C1 segment of cervical spinal cord (tissue), 14 donors: ENCODE data around the gene USP24.
"Not testable (repeated sequence)": the region's sequence is repeated elsewhere in the genome, so short reads cannot be mapped to it uniquely, and the experiment has no call there.

ENCODE experiments used
- DNase-seq, 14 donors: peaks; one replicate each; lab custom pipeline; 2025; lab: John Stamatoyannopoulos, UW

The USP24 gene

DNA sequence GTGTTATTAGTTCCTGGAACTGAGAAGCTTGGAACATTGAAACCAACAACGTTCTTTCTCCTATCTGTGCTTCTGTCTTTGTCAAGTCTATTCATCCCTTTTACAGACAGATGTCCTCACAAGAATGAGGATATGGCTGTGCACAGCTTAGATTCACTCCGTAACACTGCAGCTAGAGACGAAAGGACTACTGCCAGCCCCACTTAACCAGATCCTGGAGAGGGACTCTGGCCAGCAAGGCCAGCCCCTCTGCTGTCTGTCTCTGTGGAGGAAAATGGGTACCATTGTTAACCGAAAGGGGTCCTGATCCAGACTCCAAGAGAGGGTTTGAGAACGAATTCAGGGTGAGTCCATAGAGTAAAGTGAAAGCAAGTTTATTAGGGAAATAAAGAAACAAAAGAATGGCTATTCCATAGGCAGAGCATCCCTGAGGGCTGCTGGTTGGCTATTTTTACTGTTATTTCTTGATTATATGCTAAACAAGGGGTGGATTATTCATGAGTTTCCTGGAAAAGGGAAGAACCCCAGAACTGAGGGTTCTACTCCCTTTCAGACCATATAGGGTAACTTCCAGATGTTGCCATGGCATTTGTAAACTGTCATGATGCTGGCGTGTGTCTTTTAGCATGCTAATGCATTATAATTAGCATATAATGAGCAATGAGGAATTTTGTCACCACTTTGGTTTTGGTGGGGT is 17.4 kb upstream of the USP24 start:
- DNase-seq, result peak in 1 of 14 donors; percentile 6

DNA sequence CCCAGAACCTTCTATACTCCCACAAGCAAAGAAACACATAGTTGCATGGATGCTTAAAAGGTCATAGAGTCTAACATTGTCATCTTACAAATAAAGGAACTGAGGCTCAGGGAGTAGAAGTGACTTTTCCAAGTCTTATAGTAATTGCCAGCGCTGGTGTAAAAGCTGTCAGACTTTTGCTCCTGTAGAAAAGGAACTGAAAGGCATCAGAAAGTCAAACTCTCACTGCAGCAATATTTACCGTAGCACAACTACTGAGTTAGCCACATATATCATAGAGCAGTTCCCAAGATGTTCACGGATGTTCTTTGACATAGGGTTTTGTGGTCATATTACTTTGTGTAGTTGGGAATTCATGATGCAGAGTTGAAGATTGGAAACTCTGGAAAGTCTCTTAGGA is 16.6 kb upstream of the USP24 start:
- DNase-seq, result no peak

DNA sequence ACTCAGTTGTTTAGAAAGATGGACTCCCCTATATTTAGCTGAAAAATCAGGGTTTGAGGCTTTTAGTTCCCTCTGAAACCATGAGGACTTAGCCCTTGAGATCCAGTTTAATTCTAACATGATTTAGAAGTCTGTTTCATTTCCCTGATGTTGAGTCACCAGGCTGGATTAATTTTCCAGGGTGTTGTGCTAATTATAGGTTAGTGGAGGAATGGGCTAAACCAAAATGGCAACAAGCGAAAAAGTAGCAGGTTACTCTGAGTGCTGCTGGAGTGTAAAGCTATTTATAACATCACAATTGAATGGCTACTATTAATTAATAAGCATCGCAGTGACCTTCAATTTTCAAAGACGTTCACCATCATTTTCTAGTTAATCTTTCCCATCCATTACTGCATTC is 15.5 kb upstream of the USP24 start:
- DNase-seq, result no peak

- DNase-seq, result not testable (repeated sequence)
Measured at GRCh38 chr1:55229726-55230125, 14.6 kb upstream of the USP24 start.

GRCh38 chr1:55225228-55225627 is 10.1 kb upstream of the USP24 start:
- no peak for DNase-seq

DNA sequence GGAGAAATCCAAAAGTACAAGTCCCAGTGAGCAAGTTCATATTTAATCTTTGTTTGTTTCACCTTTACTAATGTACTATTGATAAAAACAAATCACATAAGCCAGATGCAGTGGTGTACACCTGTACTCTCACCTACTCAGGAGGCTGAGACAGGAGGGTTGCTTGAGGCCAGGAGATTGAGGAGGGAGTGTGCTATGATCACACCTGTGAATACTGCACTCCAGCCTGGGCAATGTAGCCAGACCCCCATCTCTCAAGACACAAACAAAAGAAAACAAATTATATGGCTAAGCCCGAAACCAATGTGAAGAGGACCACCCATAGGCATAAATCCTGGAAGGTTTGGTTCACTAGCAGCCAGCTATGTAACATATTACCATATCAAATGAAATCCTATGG is 9.6 kb upstream of the USP24 start:
- no peak for DNase-seq

DNA sequence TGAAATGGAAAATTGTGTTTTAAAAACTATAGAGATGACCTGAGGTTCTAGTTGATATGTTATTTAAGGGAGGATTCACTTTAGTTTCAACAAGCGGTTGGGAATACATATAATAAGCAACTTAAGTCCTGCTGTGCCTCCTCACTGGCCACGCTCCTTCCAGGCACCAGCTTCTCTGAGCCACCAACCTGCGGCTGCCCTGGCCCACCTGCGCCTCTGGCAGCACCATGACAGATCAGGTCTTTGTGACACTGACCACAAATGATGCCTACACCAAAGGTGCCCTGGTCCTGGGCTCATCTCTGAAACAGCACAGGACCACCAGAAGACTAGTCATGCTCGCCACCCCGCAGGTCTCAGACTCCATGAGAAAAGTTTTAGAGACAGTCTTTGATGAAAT is 7.0 kb upstream of the USP24 start:
- no peak for DNase-seq

DNA sequence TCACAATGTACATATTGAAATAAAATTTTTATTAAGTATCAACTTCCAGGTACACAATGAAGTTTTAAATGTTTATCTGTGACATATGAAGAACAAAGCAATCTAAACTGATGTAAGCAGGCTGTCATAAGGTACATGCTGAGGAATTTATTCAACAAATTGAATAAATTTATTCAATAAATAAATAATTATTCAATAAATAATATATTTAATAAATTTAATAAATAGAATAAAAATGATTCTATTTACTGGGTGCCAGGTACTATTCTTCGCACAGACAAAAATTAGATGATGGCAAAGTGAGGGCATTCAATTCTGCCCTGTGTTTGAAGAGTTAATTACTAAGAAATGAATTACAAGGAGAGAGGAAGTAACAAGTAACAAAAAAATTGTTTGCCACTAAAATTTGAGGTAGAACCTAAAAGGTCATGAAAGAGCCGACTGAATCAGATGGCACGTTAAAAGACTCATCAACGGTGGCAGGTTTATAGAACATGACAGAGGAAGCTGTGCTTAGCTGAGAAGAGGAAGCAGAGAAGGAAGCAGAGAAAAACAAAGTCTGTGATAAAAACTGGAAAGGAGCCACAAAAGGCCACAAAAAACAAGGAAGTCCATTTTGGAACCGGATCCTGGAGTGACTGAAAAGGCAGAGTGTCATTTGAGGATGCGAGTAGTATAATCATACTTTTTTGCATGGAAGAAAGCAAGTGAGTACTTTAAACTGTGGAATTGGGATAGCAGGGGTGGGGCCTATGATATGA is 2.2 kb upstream of the USP24 start:
- peak in 1 of 14 donors; percentile 89 for DNase-seq

GRCh38 chr1:55216096-55216495 is 932 bp upstream of the USP24 start:
- peak in 1 of 14 donors; percentile 64 for DNase-seq

- DNase-seq, result peak in 10 of 14 donors; percentile 53 to 82 (median 64)
Measured at GRCh38 chr1:55214934-55215193, 300 bp downstream of the USP24 start.

DNA sequence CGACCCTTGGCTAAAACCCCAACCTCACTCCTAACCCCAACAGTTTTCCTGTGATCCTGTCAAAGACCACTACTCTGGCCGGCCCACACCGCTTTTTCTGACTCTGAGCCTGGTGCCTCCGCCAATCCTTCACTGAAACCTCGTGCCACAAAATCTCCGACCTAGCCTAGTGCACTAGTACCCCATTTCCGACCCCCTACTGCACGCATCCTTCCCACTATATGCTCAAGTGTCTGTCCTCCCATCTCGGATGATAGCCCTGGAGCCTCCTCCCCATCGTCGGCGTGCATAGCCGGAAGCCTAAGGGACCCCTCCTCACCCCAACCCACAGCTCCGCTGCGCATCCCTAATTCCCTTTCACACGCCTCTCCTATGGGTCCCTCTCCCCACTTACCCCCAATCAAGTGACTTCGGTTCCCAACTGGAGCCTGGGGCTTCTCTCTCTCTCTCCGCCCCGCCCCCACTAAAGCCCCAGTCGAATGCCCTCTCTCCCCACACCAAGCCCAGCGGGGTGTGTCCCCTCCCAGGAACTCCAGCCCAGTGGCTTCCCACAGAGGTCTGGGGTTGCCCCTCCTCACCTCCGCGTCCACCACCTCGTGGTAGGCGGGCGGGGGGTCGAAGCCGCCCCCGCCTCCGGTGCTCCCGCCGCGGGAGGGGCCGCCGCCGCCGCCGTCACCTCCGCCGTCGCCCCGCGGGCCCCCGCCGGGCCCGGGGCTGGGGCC is 791 bp downstream of the USP24 start:
- peak in 10 of 14 donors; percentile 52 to 78 (median 62) for DNase-seq

- DNase-seq, result peak in 6 of 14 donors; percentile 7 to 63 (median 42)
Measured at GRCh38 chr1:55213885-55214211, 1.3 kb downstream of the USP24 start.

DNA sequence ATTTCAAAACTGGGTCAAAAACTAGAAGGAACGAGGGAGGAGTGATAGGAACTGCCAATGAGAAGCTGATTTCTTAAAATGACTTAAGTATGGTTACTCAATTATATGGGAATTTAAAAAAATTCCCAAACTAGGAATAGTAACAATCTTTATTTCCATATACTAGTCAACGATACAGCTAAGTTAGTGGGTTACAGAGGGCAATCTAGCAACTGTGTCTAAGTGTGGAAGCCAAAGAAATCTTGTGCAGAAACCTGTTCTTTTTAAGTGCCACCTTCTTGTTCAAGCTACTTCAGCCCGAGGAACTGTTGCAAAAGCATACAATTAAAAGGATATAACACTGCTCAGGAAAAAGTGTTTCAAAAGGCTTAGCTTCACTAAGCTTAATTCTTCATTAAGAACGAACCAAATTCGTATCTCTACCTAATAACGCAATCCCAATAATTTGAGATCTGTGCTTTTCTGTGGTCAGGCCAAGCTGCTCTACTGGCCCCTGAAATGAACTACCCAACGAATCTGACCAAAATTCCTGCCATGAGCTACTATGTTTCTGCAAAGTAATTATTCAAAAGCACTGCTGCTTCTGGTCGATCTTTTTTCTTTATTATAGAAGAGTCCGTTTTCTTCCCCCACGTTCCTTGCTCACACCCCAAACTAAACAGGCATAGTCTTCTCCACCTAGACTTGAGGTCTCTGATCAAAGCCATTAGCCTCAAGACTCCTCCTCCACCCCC is 1.8 kb downstream of the USP24 start:
- DNase-seq, result peak in 1 of 14 donors; percentile 46

GRCh38 chr1:55212349-55213150 is 2.6 kb downstream of the USP24 start:
- DNase-seq, result peak in 1 of 14 donors; percentile 49

GRCh38 chr1:55211863-55212262 is 3.3 kb downstream of the USP24 start:
- DNase-seq, result peak in 1 of 14 donors; percentile 35

DNA sequence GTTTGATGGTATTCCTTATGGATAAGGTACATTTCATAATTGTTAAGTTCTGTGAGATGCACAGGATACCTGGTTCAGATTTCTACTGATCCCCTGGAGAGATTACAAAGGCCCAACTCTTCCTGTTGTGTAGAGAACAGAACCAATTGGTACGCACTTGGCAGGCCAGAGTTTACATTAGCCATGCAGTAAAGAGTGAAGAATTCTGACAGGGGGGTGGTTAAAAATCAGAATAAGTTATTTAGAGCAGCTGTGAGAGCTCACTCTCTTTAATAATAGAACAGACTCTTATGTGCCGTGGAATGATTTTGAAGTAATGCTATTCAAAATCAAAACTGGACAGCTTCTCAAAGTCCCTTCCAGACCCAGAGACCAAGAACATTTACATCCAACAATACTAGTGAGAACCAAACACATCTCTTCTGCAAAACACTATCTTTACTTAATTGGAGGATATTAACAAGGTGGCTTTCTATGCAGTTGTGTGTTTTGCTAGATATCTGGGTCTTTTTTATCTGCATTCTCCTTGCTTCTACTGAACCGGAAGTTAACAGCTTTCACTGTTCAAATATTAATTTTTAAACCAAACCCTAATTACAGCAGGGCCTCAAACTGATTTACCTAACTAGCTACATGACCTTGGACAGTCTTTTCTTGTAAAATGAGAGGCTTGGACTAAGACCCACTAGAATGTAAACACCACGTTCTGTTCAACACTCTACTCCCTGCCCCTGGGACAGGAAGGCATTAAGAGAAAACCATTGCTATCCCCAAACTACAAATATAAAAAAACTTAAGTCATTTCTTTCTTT is 4.0 kb downstream of the USP24 start:
- peak in 1 of 14 donors; percentile 48 for DNase-seq

GRCh38 chr1:55209247-55209646 is 5.9 kb downstream of the USP24 start:
- DNase-seq, result peak in 1 of 14 donors; percentile 43

DNA sequence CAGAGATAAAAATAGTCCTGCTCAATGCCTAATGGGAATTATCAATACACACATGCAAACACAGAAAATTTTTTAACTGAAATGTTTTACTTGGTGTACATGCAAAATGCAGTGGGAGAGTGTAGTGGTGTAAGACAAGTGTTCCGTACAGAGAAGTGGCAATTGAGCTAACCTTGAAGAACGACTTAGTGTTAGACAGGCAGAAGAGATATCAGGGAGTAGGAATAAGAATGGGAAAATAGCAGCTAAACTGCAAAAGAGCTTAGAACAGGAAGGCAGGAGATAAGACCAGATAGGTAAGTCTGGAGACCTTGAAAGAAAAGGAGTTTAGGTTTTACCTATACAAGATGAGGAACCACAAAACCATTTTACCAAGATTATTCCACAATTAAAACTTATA is 9.0 kb downstream of the USP24 start:
- DNase-seq, result no peak

GRCh38 chr1:55204997-55205396 is 10.2 kb downstream of the USP24 start:
- DNase-seq, result no peak

DNA sequence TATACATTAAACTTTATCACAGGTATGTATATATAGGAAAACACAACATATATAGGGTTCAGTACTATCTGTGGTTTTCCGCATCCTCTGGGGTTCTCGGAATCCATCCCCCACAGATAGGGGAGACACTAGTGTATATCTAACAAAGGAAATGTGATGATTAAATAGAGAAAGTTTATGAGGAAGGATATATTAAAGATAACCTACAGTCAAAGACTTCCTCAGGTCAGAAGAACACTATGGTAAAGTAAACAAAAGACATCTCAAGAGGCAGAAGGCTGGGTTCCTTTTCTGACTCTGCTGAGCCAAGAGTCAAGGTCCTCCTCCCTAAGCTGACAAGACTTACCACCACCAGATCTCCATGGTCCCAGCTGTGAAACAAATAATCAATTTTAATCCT is 12.1 kb downstream of the USP24 start:
- DNase-seq, result no peak
